Activated CD4-positive, alpha-beta T cell treated with anti-CD3 and anti-CD28 coated beads for 36 hours (primary cell): ENCODE results near the gene RET. TPM values are rescaled to one million over a fixed set of nuclear protein-coding genes. Genes with fewer than 3 reads are reported as not detected.

Experiments used
- ATAC-seq: fragments of 200-7000 bp; cut with Tn5 transposase; one replicate; pipeline ENCODE4 v1.10.0; 2021; ENCODE audit warnings: mild to moderate bottlenecking, moderate library complexity
- CTCF ChIA-PET: fragments of 350-600 bp; sonication (Branson Sonifier 250); formaldehyde crosslinking; loops from one replicate; lab custom pipeline; 2021; ENCODE audit warnings: antibody characterized with exemption; lab: Charles Lee
- POLR2A ChIA-PET: fragments of 350-600 bp; sonication (Branson Sonifier 250); formaldehyde crosslinking; loops from one replicate; lab custom pipeline; 2021; ENCODE audit warnings: antibody characterized with exemption, inconsistent platforms; lab: Charles Lee
- DNase-seq: peaks from one replicate; pipeline ENCODE4 v3.0.0-alpha.2; 2020
- H3K27ac Mint-ChIP-seq: one replicate; pipeline ENCODE4 v1.8.0; 2021; ENCODE audit warnings: mixed read lengths
- H3K27me3 Mint-ChIP-seq: one replicate; pipeline ENCODE4 v1.8.0; 2021; ENCODE audit warnings: mixed read lengths
- H3K36me3 Mint-ChIP-seq: one replicate; pipeline ENCODE4 v1.8.0; 2021; ENCODE audit warnings: low read depth, mixed read lengths
- H3K4me1 Mint-ChIP-seq: one replicate; pipeline ENCODE4 v1.8.0; 2021; ENCODE audit warnings: mixed read lengths
- H3K4me3 Mint-ChIP-seq: one replicate; pipeline ENCODE4 v1.8.0; 2021; ENCODE audit warnings: mild to moderate bottlenecking, moderate library complexity, mixed read lengths
- H3K9me3 Mint-ChIP-seq: one replicate; pipeline ENCODE4 v1.8.0; 2021; ENCODE audit warnings: low read depth, mixed read lengths
- intact Hi-C, 2 experiments: fragments of 100-400 bp; cut with DNase I in 1 of 2; cut with micrococcal nuclease in 1 of 2; formaldehyde crosslinking; loops; one replicate each; pipeline versions ENCODE4 v1.14.2 to v1.15.1; 2022 to 2024; cut with DNase I, micrococcal nuclease
- total RNA-seq, 2 experiments: library from RNA; stranded (reverse); gene quantifications; one replicate each; pipeline ENCODE4 v1.2.3, GENCODE V29; 2021

Gene RET
- under 1 TPM; 0.19 to 0.32 TPM for total RNA-seq

DNA sequence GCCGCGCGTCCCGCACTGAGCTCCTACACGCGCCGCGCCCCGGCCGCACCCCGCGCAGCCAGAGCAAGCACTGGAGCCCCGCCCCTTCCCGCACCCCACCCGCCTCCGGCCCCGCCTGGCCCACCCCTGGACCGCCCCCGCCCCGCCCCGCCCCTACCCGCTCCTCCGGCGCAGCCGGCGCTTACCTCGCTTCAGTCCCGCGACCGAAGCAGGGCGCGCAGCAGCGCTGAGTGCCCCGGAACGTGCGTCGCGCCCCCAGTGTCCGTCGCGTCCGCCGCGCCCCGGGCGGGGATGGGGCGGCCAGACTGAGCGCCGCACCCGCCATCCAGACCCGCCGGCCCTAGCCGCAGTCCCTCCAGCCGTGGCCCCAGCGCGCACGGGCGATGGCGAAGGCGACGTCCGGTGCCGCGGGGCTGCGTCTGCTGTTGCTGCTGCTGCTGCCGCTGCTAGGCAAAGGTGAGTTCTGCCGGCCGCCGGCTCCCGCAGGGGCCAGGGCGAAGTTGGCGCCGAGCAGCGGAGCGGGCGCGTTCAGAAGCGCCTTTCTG lies at the start of gene RET:
Gene RET, plus strand, starts transcription at position 194 of the 545 bp plus-strand sequence. Its CDS starts 190 bp downstream, at position 384.
- intact Hi-C loops, result loop anchor here in 1 of 2 experiments (2.0 kb wide), 1 partner anchor 28 kb away; no protein-coding TSS in a partner anchor
- DNase-seq (peak; percentile 53), ATAC-seq (peak; percentile 56)
- peaks cover 29% of the 10 kb centered on the region for H3K27me3 Mint-ChIP-seq
- POLR2A ChIA-PET, result no interaction called here
- peaks cover 7% of the 10 kb centered on the region for H3K4me1 Mint-ChIP-seq
- CTCF ChIA-PET, result interaction anchor here (0.6 kb wide), 1 partner anchor 280 kb away, joined by 3 read pairs; no protein-coding TSS in a partner anchor
- no peaks in the 10 kb centered on the region for H3K9me3 Mint-ChIP-seq
- H3K4me3 Mint-ChIP-seq, result peak within 1 kb of the TSS; percentile 32
- no peak within 1 kb of the TSS for H3K27ac Mint-ChIP-seq
- no peaks in the 10 kb centered on the region for H3K36me3 Mint-ChIP-seq

DNA sequence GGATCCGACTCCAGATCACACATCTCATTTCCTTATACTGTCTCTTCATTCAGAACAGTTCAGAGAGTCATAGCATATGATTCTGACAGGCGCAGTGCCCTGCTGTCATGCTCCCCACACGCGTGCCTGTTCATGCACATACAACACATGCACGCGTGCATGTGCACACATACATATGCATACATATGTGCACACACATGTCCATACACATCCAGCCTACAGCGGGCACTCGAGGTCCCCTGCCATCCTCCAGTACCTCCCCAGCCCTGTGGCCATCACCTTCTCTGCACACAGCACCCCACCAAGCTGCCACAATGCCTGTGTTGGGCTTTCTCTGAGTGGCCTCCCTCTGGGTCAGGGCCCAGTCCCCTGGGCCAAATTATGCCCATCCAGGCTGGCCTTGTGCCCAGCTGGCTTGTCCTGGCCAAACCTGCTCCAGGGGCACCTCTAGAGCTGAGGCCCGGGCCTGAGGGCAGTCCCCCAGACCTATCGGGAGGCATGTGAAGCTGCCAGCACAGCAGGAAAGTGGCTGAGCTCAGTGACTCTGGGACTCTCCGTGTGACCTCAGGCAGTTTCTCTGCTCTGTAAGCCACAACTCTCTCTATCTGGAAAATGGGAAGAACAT lies 49.4 kb upstream of the RET start:
- no peaks in the 10 kb centered on the region for H3K36me3 Mint-ChIP-seq
- ATAC-seq, result no peak
- H3K9me3 Mint-ChIP-seq, result peaks cover 4% of the 10 kb centered on the region
- no peak overlapping the region for H3K27ac Mint-ChIP-seq
- POLR2A ChIA-PET, result no interaction called here
- no peaks in the 10 kb centered on the region for H3K27me3 Mint-ChIP-seq
- no peak overlapping the region for H3K4me3 Mint-ChIP-seq
- intact Hi-C loops, result no loop called here
- H3K4me1 Mint-ChIP-seq, result no peaks in the 10 kb centered on the region
- no peak for DNase-seq
- CTCF ChIA-PET, result no interaction called here

DNA sequence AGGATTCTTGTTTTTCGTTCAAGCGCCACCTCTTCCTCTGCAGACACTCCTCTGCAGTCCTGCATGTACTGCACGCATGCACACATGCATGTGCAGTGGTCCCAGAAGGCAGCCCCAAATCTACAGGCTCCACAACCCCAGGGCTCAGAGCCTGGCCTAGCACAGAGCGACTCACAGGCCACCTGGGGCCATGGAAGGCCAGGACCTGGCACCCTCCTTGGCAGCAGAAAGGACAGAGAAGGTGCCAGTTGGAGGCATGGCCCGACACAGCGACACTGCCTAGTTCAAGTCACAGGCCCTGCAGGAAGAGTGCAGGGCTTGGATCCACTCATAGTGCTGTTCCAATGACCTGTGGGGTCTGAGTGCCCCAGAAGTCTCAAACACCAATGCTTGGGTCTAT lies 48.7 kb upstream of the RET start:
- intact Hi-C loops, result no loop called here
- H3K36me3 Mint-ChIP-seq, result no peaks in the 10 kb centered on the region
- peaks cover 10% of the 10 kb centered on the region for H3K9me3 Mint-ChIP-seq
- no peaks in the 10 kb centered on the region for H3K27me3 Mint-ChIP-seq
- ChIA-PET POLR2A (no interaction called here), CTCF (no interaction called here)
- H3K4me3 Mint-ChIP-seq, result no peak overlapping the region
- no peak for DNase-seq
- H3K4me1 Mint-ChIP-seq, result no peaks in the 10 kb centered on the region
- ATAC-seq, result no peak
- H3K27ac Mint-ChIP-seq, result no peak overlapping the region

DNA sequence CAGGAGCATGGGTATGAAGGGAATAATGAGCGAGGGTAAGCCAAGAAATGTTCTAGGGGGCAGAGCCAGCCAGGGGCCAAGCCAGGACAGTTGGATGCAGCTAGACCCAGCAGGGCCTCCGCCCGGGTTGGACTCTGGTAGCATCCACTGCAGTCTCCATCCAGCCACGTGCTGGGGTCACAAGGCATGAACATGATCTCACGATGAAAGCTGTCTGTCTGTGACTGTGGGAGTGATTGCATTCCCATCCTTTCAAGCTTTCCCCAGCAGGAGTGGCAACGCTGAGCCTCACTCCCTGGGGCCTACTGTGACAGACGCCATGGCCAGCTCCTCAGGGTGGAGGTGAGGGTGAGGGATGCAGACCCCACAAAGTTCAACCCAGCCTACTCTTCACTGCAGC lies 47.8 kb upstream of the RET start:
- ChIA-PET POLR2A (no interaction called here), CTCF (no interaction called here)
- Mint-ChIP-seq H3K4me1 (no peaks in the 10 kb centered on the region), H3K27ac (no peak overlapping the region), H3K9me3 (peaks cover 13% of the 10 kb centered on the region), H3K36me3 (no peaks in the 10 kb centered on the region), H3K27me3 (peaks cover 2% of the 10 kb centered on the region), H3K4me3 (no peak overlapping the region)
- intact Hi-C loops, result no loop called here
- ATAC-seq (no peak), DNase-seq (no peak)

- Mint-ChIP-seq H3K4me1 (peaks cover 8% of the 10 kb centered on the region), H3K9me3 (peaks cover 15% of the 10 kb centered on the region), H3K36me3 (no peaks in the 10 kb centered on the region), H3K27ac (no peak overlapping the region), H3K4me3 (no peak overlapping the region), H3K27me3 (peaks cover 2% of the 10 kb centered on the region)
- ATAC-seq, result no peak
- intact Hi-C loops, result no loop called here
- ChIA-PET POLR2A (no interaction called here), CTCF (interaction anchor here (0.6 kb wide), 1 partner anchor 17 kb away, joined by 4 read pairs; no protein-coding TSS in a partner anchor)
- no peak for DNase-seq
Observed at GRCh38 chr10:43032613-43033012, 44.3 kb upstream of the RET start.

DNA sequence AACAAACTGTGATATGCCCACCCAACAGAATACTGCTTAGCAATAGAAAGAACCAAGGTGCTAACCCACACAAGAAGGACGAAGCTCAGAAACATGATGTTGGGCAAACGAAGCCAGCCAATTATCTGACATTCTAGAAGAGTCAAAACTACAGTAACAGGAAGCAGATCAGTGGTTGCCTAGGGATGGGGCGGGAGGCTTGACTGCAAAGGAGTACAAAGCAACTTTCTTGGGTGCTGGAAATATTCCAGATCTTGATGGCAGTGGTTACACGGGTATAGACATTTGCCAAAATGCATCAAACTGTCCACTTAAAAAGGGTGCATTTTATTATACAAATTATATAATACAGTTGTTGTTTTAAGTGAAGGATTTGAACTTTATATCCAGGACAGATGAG lies 41.1 kb upstream of the RET start:
- Mint-ChIP-seq H3K36me3 (no peaks in the 10 kb centered on the region), H3K9me3 (peaks cover 15% of the 10 kb centered on the region), H3K4me3 (no peak overlapping the region), H3K27me3 (peaks cover 2% of the 10 kb centered on the region), H3K27ac (no peak overlapping the region), H3K4me1 (peaks cover 8% of the 10 kb centered on the region)
- no peak for ATAC-seq
- no peak for DNase-seq
- ChIA-PET POLR2A (no interaction called here), CTCF (no interaction called here)
- intact Hi-C loops, result no loop called here

DNA sequence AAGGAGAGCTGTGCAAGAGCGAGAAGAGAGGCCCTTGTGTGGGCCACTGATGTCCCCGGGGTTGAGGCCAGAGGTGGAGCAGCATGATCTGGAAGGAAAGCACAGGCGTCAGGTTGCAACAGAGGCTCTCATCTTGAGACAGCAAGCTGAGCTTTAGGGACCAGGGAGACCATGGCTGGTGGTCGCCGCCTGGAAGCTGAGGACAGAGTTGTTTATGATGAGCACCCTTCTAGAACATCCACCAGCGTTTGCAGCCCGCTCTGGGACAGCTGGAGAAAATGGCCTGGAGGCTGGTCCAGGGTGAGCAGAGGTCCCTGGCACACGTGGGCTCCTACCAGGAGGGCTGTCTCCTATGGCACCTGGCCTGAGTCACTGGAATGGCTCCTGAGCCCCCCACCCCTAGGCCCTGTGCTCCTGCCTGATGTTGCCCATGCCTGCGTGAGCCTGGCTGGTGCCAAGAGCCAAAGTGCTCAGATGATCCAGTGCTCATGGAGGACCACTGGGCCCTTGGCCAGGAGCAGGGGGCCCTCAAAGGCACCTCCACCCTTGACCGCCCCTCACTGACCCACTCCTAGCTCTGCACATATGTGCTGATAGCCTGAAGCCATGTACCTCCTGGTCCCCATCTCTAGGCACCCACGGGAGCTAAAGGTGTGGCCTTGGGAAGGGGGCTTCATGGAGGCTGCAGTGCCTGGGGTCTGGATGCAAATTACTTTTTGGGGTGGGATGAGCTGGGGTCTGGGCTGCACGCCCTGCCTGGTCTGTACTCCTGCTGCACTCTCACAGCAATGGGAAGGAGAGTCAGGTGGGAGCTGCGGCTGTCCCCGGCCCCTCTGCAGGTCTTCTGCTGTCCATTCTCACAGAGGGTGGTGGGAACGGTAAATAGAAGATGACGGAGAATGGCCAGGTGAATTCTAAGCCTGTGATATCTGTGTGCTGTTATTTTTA lies 40.1 kb upstream of the RET start:
- ChIA-PET CTCF (interaction anchor here (0.9 kb wide), 1 partner anchor 67 kb away, joined by 3 read pairs; no protein-coding TSS in a partner anchor), POLR2A (no interaction called here)
- ATAC-seq (no peak), DNase-seq (no peak)
- H3K27me3 Mint-ChIP-seq, result peaks cover 2% of the 10 kb centered on the region
- H3K4me1 Mint-ChIP-seq, result peaks cover 8% of the 10 kb centered on the region
- peaks cover 15% of the 10 kb centered on the region for H3K9me3 Mint-ChIP-seq
- H3K27ac Mint-ChIP-seq, result no peak overlapping the region
- H3K36me3 Mint-ChIP-seq, result no peaks in the 10 kb centered on the region
- intact Hi-C loops, result no loop called here
- no peak overlapping the region for H3K4me3 Mint-ChIP-seq

- Mint-ChIP-seq H3K9me3 (peaks cover 11% of the 10 kb centered on the region), H3K27ac (no peak overlapping the region), H3K4me3 (no peak overlapping the region), H3K36me3 (no peaks in the 10 kb centered on the region), H3K27me3 (peaks cover 2% of the 10 kb centered on the region), H3K4me1 (peaks cover 8% of the 10 kb centered on the region)
- DNase-seq (no peak), ATAC-seq (no peak)
- intact Hi-C loops, result no loop called here
- POLR2A ChIA-PET, result no interaction called here
- CTCF ChIA-PET, result interaction anchor here (0.9 kb wide), 1 partner anchor 67 kb away, joined by 3 read pairs; no protein-coding TSS in a partner anchor
Observed at GRCh38 chr10:43037440-43037839, 39.4 kb upstream of the RET start.

DNA sequence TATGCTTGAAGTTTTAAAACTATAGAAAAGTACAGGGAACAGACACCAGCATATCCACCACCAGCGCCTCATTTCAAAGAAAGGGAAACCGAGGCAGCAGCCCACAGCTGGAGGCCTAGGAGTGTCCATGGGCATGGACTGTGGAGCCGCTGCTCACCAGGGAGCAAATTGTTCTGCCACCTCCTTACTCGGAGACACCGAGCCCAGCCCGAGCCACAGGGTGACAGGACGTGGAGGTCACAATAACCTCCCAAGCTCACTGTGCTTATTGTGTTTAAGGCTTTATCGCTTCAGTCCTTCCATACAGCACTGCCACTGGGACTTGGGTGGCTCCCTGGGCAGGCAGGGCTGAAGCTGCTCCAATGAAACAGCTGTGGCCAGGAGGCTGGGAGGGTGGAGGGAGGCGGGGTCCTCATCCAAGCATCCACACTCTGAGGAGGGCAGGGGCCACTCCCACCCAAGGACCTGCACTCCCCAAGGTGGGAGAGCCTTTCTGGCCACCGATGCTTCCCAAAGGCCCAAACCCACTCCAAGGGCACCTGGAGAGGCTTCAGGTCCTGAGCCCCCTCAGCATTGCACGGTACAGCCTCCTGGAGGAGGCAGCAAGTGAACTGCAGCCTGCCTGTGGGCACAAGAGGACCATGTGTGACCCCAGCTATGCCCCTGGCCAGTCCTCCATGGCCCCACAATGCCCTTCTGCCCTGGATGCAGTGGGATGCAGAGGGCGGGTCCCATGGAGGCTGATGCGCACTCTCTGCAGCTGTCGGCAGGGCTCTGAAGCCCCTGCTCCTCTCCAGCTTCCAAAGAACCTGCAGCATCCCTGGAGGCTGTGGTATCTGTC lies 38.7 kb upstream of the RET start:
- H3K27ac Mint-ChIP-seq, result no peak overlapping the region
- ChIA-PET CTCF (interaction anchor here (0.6 kb wide), 1 partner anchor 443 kb away, joined by 3 read pairs; no protein-coding TSS in a partner anchor), POLR2A (no interaction called here)
- intact Hi-C loops, result no loop called here
- peaks cover 4% of the 10 kb centered on the region for H3K9me3 Mint-ChIP-seq
- ATAC-seq (no peak), DNase-seq (no peak)
- H3K4me1 Mint-ChIP-seq, result peaks cover 8% of the 10 kb centered on the region
- H3K27me3 Mint-ChIP-seq, result peaks cover 2% of the 10 kb centered on the region
- no peaks in the 10 kb centered on the region for H3K36me3 Mint-ChIP-seq
- H3K4me3 Mint-ChIP-seq, result no peak overlapping the region

GRCh38 chr10:43038783-43039623 lies 37.9 kb upstream of the RET start:
- ChIA-PET POLR2A (no interaction called here), CTCF (interaction anchor here (0.6 kb wide), 1 partner anchor 444 kb away, joined by 3 read pairs; no protein-coding TSS in a partner anchor)
- Mint-ChIP-seq H3K9me3 (peaks cover 2% of the 10 kb centered on the region), H3K36me3 (no peaks in the 10 kb centered on the region), H3K27me3 (no peaks in the 10 kb centered on the region), H3K27ac (no peak overlapping the region), H3K4me1 (peaks cover 8% of the 10 kb centered on the region), H3K4me3 (no peak overlapping the region)
- no peak for ATAC-seq
- intact Hi-C loops, result no loop called here
- no peak for DNase-seq
